ENCODE data around the gene LIPK.

DNA sequence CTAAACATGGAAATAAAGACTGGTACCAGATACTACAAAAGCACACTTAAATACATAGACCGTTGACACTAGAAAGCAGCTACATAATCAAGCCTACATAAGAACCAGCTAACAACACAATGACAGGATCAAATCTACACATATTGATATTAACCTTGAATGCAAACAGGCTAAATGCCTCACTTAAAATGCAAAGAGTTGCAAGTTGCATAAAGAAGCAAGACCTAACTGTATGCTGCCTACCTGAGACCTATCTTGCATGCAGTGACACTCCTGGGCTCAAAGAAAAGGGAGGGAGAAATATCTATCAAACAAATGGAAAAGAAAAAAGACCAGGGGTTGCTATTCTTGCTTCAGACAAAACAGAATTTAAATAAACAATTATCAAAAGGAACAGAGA is 39.6 kb downstream of the LIPK start:
- TF ChIP-seq TAF1 (IDR thresholded peaks at IDR 0.05; ENCODE audit: low read depth, low read length) (no peak), POLR2A (IDR thresholded peaks at IDR 0.05; ENCODE audit: low read depth, low read length) (no peak), POU2F2 (IDR thresholded peaks at IDR 0.05; ENCODE audit: low read depth, low read length) (no peak), POLR2AphosphoS5 (IDR thresholded peaks at IDR 0.05; ENCODE audit: low read depth, low read length) (no peak), SPI1 (IDR thresholded peaks at IDR 0.05; ENCODE audit: low read depth, low read length) (no peak)
